NCI-H345 treated with DMSO at 0.1 percent for 48 hours (cell line): ENCODE data around the gene BGN.
A peak's percentile ranks its signal among the peaks of the same experiment; 100 is the strongest.

ENCODE experiments used
- DNase-seq: peaks from one replicate; lab custom pipeline; 2025; ENCODE audit not compliant: unreplicated experiment; lab: John Stamatoyannopoulos, UW

The BGN gene

GRCh38 chrX:153460826-153461225 lies 34.0 kb upstream of the BGN start:
- DNase-seq: peak; percentile 24

GRCh38 chrX:153462291-153462690 lies 32.5 kb upstream of the BGN start:
- DNase-seq: no peak

- no peak for DNase-seq
Observed at GRCh38 chrX:153463031-153463430, 31.7 kb upstream of the BGN start.

GRCh38 chrX:153463556-153463955 lies 31.2 kb upstream of the BGN start:
- DNase-seq: no peak

DNA sequence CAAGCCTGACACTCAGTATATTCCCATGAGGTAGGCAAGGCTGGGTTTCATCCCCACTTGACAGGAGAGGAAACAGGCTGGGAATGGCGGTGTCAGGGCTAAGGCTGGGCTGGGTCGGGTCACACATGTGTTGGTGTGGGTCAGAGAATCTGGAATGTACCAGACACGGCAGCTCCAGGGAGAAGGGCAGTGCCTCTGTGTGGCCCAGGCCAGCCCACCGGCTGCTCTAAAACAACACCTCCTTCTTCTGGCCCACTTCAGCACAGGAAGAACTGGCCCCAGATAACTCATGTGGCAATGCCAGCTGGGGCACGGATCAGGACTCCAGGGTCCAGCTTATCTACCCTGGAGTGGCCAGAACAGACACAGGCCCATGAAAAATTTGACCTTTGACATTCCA lies 30.7 kb upstream of the BGN start:
- DNase-seq: no peak

GRCh38 chrX:153465691-153466380 lies 28.9 kb upstream of the BGN start:
- DNase-seq: no peak

DNA sequence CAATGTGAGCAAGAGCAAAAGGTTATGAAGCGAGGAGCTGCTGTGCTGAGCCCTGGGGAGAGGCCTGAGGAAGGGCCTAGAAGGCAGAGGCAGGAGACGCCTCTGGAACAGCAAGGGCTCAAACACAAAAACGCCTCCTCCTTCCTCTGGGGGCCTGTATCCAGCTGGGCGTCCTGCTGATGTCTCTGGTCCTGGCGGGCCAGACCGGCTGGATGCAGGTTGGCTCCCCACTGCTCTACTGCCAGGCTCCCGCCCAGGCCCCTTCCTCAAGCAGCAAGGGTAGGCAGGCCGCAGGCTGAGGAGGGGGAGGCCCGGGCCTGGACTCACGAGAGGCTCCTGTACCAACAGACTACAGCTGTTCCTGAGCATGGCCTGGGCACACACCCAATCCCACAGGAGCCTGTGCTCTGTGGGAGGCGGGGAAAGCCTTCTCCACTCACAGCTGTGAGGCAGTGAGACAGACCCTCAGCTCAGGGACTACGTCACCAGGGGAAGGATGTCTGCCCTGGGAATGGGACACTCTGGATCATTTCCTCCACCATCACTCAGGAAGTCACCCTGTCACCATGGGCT lies 26.7 kb upstream of the BGN start:
- DNase-seq: no peak

DNA sequence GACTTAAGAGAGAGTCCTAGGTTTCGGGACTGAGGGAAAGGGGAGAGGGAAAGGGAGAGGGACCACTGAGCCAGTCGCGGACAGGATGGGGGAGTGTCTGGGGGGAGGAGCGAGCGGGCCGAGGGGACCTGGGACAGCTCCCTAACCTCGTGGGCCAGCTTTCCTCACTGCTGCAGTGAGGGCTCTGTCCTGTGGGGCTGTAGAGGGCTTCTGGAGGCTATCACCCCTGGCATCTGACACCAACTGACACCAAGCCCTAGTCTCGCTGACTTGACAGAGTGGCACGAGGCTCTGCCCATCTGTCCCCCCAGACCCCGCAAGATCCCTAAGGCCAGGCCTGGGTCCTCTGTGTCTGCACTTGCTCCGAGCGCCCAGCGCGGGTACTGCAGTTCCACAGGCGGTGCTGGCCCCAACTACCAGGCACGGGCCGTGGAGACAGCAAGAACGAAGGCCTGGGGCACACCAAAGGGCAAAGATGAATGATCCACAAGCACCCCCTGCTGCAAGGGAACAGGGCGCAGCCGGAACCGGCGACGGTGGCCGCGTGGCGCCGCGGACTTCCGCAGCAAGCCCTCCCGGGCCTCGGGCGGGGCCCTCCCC lies 24.9 kb upstream of the BGN start:
- no peak for DNase-seq

DNA sequence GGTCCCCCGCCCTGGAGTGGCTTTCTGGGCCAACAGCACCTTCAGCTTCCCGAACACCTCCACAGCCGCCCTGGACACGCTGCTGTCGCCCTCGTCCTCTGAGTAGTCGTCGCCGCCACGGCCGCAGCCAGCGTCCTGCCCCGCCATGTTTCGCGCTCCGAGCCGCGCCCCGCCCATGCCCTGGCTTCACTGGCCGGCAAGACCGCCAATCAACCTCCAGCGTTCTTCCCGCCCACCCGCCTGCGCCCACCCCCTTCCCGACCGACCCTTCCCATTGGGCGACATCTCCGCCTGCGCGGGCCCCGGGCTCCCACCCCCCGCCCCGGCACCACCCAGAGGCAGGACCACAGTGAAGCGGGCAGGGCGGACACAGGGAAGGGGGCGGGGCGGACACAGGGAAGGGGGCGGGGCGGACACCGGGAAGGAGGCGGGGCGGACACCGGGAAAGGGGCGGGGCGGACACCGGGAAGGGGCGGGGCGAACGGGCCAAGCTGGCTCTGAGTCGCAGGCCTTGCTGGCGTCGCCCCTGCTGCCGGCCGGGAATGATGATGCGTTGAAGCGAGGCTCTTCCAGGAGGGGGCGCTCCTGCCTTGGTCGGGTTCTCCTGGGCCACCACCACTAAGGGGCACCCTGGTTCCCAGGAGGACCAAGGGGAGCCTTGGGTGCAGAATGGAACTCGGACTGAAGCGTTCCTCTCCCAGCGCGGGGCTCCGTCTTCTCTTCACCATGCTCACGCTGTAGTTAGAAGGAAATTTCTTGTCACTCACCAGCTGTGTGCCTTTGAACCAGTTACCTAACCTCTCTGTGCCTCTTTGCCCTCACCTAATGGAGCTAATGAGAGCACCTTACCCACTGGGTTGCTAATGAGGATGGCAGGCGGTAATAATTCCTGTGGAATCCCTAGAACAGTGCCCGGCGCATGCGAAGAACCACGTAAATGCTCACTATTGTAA lies 24.1 kb upstream of the BGN start, which contains the start of gene HAUS7:
Gene HAUS7, minus strand, starts transcription at position 166 of the 953 bp plus-strand sequence. Its CDS starts 19 bp downstream, at position 147.
- DNase-seq: peak; percentile 78

DNA sequence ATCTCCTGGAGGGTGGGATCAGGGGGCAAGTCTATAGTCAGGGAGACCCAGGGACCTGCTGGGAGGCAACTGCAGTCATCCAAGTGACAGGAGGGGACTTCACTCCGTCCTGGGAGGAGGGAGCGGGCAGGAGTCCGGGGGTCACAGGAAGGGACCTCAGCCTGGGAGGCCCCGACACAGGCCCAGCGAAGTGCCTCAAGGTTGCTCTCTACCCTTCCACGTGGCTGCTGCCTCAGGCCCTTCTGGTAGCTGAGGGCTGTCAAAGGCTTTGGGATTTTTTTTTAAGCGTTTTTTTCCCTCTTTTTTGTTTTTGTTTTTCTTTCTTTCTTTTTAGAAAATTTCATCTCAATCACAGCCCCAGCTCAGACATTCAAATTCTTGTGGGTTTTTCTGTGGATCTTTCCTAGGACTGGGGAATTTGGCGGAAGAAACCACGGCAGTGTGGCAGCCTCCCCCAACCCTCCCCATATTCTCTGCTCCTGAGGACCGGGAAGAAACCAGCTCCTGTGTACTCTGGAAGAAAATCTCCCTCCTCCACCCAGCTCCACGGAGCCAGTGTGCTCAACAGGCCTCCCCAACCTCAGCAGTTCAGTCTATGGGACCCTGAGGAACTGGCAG lies 23.0 kb upstream of the BGN start:
- DNase-seq: no peak

DNA sequence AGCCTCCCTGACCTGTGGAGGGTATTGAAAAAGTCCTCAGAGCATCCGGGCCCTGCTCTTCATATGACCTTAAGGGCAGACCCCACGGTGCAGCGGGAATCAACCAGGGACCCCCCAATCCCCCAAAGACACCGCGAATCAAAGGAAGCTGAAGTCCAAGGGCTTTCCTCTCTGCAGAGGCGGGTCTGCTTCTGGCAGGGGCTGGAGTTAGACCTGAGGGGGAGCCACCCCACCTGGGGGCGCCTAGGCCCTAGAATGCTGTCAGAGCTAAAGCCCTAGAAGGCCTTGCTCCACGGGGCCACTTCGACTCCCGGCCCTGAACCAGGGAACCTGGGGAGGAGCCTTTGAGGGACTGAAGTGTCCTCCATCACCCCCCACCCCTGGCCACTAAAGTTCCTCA lies 21.7 kb upstream of the BGN start:
- no peak for DNase-seq

DNA sequence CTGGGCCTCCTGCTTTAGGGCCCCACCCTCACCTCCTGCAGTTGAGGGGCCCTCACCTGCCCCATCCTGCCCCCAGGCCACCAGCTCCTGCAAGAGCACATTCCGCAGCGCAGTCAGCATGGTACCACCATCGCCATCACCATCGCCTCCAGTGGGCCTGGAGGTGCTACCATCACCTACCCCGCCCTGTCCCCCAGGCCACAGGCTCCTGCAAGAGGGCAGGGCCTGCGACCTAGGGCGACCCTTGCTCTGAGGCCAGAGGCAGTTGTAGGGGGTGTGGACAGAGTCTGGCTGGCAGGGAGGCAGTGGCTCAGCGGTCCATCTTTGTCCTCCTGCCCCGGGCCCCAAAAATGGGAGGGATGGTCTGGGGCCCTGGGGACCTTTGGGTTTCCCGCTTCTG lies 20.5 kb upstream of the BGN start:
- no peak for DNase-seq

DNA sequence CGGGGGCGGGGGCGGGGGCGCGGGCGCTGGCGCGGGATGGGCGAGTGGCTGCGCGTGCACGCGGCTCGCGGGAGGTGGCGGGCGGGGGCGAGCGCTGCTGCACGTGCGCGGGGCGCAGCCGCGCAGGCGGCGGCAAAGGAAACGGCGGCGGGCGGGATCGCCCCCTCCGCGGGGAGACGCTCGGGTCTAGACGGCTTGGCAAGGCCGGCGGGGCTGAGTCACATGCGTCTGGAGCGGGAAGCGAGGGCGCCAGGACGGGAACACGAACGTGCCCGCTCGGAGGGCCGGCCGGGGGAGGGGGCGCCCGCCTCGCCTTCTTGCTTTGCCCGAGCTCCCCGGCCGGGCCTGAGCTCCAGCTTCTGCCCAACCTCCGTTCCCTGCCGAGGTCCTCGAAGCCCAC lies 20.1 kb upstream of the BGN start:
- DNase-seq: no peak

- no peak for DNase-seq
Observed at GRCh38 chrX:153475271-153475670, 19.5 kb upstream of the BGN start.

DNA sequence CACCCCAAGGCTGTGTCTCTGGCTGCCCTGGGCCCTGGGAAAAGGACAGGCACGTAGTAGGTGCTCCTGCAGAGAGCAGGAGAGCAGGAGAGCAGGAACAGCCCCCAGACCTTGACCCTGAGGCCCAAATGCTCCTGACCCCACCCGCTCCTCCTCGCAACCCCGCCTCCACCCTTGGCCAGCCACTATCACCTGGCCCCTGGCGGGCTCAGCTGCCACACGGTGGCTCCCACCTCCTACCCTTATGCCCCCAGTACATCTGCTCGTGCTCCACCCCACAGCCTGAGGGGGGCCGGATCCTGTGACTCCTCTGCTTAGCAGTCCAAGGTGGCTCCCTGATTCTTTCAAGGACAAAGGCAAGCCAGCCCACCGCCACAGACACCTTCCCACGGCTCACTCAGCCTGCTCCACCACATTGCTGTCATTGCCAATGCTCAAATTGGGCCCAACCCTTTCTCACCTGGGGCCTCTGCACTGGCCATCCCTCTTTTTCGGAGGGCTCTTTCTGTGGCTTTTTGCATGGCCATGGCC lies 19.0 kb upstream of the BGN start:
- no peak for DNase-seq

DNA sequence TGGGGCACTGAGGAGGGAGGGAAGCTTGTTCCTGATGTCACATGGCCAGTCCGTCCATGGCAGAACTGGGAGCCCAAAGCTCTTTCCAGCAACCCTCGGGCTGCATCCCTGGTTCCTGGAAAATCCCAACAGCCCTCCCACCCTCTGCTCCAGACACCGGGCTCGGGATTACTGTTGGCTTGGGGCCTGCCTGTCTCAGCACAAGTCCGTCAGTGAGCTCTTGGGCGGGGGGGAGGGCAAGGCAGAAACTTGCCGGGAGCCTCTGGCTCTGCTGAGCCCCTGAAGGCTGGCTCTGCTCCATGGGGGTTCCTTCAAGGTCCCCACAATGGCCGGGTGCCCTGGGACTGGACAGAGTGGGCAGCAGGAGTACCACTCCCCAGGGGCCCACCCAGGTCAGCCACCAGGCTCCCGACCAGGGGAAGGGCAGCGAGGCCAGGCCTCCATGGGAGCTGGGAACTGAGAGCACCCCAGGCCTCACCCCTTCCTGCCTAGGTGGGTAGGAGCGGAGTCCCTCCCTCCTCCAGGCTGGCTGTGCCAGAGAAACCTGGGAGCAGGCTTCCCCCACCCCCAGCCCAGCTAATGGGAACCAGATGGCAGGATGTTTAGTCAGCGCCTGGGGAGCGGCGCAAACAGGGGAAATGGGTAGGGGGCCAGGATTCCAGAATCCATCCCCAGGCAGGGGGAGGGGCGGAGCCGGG lies 18.0 kb upstream of the BGN start:
- no peak for DNase-seq

DNA sequence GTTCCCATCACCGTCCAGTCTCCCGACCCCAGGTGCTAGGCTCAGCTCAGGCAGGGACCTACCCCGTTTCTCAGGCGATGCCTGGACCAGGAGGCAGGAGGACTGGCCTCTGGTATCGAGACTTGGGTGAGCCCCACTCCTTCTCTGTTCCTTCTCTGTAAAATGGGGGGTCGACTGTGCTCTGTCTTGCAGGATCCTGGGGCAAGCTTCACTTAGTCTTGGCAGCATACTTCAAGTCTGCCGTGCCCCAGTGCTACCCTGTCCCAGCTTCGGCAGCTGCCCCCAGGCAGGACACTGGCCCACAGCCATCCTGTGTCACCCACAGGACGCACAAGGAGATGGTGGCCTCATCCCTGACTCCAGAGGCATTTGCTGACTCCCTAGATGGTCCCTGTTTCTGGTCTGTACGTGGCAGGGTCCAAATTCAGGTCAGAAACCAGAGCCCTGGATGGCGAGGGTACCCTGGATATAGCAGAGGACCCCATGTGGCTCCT lies 17.4 kb upstream of the BGN start:
- no peak for DNase-seq

GRCh38 chrX:153477901-153478300 lies 16.9 kb upstream of the BGN start:
- DNase-seq: no peak

DNA sequence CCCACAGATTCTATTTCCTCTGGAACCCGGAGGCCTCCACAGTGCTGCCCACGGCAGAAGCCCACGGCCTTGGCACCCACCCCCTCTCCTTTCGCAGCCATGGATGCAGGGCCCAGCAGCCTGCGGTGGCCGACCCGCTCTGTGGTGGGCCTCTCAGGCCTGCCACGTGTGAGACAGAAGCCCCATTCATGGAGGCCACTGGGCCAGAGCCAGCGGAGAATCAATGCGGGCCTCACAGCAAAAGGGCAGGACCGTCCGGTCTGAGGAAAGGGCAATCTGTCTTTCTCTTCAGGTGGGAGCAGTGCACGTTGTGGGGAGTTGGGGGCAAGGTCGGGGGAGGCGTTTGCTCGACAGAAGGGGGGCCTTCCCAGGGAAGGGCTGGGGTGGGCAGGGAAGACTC lies 16.0 kb upstream of the BGN start:
- no peak for DNase-seq

- no peak for DNase-seq
Observed at GRCh38 chrX:153481043-153481442, 13.7 kb upstream of the BGN start.
